NCI-H146 (cell line): ENCODE measurements around the gene XBP1.
"Not testable (repeated sequence)": the region's sequence is repeated elsewhere in the genome, so short reads cannot be mapped to it uniquely, and the experiment has no call there.

Source experiments
- DNase-seq: peaks from one replicate; lab custom pipeline; 2025; lab: John Stamatoyannopoulos, UW

XBP1 gene

GRCh38 chr22:28791841-28792490 is 8.4 kb downstream of the XBP1 start:
- peak; percentile 65 for DNase-seq

- DNase-seq = no peak
Observed at GRCh38 chr22:28791124-28791523, 9.2 kb downstream of the XBP1 start.

GRCh38 chr22:28788601-28789000 is 11.8 kb downstream of the XBP1 start:
- no peak for DNase-seq

GRCh38 chr22:28783786-28784671 is 16.3 kb downstream of the XBP1 start:
- peak; percentile 16 for DNase-seq

GRCh38 chr22:28780296-28780695 is 20.1 kb downstream of the XBP1 start:
- no peak for DNase-seq

GRCh38 chr22:28779833-28780232 is 20.5 kb downstream of the XBP1 start:
- DNase-seq = no peak

GRCh38 chr22:28774378-28774777 is 26.0 kb downstream of the XBP1 start:
- DNase-seq = no peak

- no peak for DNase-seq
Observed at GRCh38 chr22:28773461-28773867, 26.9 kb downstream of the XBP1 start.

- DNase-seq = peak; percentile 93
Observed at GRCh38 chr22:28772633-28773460, 27.5 kb downstream of the XBP1 start, which contains the start of gene CCDC117. Gene CCDC117 (plus strand): TSS chr22:28772695. CDS start chr22:28772850, 155 bp downstream.

GRCh38 chr22:28771195-28771791 is 29.1 kb downstream of the XBP1 start:
- DNase-seq = no peak

- no peak for DNase-seq
Observed at GRCh38 chr22:28769394-28770085, 30.8 kb downstream of the XBP1 start.

GRCh38 chr22:28768701-28769393 is 31.5 kb downstream of the XBP1 start:
- no peak for DNase-seq

- no peak for DNase-seq
Observed at GRCh38 chr22:28766628-28767027, 33.7 kb downstream of the XBP1 start.

GRCh38 chr22:28762000-28762399 is 38.4 kb downstream of the XBP1 start:
- not testable (repeated sequence) for DNase-seq

- DNase-seq = peak; percentile 26
Observed at GRCh38 chr22:28761449-28761755, 39.0 kb downstream of the XBP1 start.

GRCh38 chr22:28759861-28760560 is 40.4 kb downstream of the XBP1 start:
- peak; percentile 80 for DNase-seq

- DNase-seq = not testable (repeated sequence)
Observed at GRCh38 chr22:28754512-28754911, 45.9 kb downstream of the XBP1 start.

GRCh38 chr22:28750471-28750881 is 49.9 kb downstream of the XBP1 start:
- no peak for DNase-seq
